GM20431 (cell line): ENCODE results near the gene LCN6.

Source experiments
- in situ Hi-C: fragments of 300-500 bp; cut with MseI, MboI; formaldehyde crosslinking; loops from one replicate; pipeline ENCODE4 v1.15.0; 2020; ENCODE audit warnings: low sequenced_read_pairs; ENCODE audit not compliant: unreplicated experiment

LCN6 gene

GRCh38 chr9:136697821-136698526, 50.4 kb downstream of the LCN6 start:
- in situ Hi-C loops: no loop called here

DNA sequence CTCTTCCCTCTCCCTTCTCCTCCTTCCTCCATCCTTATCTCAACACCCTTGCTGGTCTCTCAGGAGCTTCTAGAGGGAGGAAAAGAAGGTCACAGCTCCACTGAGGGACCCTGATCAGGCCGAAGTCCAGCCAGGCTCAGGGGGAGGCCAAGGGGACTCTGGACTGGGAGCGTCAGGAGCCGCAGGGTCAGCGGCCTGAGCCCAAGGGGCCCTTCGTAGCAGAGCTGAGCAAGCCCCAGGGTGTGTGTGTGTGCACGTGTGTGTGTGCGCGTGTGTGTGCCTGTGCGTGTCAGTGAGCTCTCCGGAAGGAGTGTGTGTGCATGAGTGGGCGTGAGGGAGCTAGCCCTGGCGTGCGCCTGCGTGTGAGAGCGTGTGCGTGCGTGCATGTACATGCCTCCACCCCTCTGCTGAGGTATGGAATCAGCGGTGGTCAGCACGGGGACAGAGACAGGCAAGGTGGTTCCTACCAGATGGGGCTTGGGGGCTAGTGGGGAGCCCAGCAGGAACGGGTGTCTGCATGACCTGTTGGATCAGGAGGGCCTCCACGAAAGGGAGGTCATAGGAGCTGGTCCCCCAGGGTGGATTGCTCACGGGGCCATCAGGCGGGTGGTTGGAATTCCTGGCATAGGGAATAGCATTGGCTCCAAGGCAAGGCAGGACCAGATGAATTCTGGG, 51.0 kb downstream of the LCN6 start:
- in situ Hi-C loops: no loop called here

DNA sequence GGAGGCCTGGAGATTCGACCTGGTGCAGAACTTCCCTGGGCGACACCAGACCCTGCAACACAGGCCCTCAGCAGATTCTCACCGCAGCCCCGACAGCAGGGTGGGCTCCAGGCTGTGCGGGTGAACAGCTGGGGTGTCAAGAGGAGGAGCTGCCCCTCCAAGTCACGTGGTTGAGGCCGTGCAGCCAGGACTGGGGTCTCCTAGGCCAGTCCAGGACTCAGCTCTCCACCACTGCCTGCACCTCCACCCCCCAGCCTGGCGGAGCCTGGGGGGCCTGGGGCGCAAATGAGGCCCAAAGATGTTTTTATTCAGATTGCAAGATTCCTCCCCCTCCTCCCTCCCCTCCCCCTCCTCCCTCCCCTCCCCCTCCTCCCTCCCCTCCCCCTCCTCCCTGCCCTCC, 51.8 kb downstream of the LCN6 start:
- in situ Hi-C loops: no loop called here

DNA sequence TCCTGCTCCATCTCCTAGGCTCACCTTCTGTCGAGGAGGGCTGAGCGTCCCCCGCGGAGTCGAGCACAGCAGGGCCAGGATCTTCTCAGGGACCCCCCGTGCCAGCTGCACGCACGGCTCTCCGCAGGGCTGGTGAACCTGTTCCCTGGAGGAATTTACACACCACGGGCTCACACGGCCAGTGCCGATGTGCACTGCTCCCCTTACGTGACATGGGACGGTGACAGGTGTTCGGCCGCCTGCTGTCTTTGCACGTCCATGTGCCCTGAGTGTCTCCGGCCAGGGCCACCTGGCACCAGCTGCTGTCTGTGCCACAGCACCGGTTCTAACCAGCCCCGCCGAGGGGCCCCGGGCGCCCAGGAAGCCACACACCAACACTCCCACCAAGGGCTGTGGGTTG, 52.4 kb downstream of the LCN6 start:
- in situ Hi-C loops: no loop called here

DNA sequence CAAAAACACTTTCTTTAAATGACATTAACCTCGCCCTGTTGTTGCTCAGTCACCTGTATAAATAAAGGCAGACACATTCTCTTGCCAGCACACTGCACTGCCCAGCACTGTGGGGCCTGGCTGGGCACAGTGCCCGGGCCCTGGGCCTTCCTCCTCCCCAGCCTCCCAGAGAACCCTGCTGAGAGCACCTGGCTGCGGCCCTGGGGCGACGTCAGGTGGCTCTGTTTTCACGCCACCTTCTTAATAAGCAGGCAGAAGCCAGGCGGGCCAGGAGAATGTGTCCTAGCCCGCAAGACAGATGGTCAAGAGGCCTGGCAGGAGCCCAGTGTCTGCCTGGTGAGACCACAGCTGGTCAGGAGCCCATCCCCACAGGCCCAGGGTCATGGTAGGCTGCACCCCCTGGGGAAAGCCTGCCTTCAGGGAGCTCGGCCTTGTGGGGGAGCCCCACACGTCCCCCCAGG, 52.9 kb downstream of the LCN6 start:
- in situ Hi-C loops: no loop called here

DNA sequence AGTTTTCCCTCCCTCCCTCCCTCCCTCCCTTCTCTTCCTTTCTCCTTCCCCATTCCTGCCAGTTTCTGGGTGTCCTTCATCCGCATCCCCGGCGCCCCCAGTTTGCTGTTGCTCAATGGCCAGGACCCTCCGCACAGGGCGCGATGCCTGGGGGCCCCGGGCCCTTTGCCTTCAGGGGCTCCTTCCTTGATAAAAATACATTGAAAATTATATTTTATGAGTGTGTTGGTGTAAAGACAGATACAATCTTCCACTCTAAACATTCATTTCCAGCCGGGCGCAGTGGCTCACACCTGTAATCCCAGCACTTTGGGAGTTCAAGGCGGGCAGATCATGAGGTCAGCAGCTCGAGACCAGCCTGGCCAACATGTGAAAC, 53.5 kb downstream of the LCN6 start:
- in situ Hi-C loops: no loop called here

DNA sequence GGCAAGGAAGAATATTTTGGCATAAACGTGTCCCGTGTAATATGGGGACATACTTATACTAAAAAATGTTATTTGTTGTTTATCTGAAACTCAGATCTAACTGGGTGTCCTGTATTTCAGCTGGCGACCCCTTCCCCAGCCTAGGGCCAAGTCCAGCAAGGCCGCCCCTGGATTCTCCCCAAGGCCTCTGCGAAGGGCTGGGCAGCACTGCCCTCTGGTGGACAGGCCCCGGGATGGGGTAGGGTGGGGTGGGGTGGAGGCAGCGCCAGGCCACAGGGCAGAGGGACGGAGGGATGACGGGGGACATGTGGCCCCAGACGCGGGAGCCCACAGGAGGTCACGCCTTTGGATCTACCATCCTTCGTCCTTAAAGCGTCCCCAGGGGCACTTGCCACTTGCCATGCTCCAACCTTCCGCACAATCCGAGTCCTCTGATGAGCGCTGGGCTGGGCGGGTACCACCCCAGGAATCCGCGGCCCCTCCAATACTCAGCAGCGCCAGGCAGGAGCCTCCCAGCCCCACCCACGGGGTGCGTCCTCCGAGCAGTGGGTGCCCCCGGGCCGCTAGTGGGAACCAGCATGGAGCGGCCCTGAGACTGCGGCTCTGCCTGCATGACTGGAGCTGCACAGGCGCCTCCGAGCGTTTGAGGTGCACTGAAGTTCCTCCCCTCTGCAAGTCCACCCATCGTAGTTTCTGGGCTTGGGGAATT, 54.0 kb downstream of the LCN6 start:
- in situ Hi-C loops: no loop called here
